ENCODE data around the gene ERBB4. TPM values are rescaled to one million over a fixed set of nuclear protein-coding genes. Genes with fewer than 3 reads are reported as not detected.
A peak's percentile ranks its signal among the peaks of the same experiment; 100 is the strongest.

Gene ERBB4
- polyA plus RNA-seq, 3 donors, result 45.5 to 60.8 (median 47.4) TPM

GRCh38 chr2:211860224-211860623 lies 678.4 kb downstream of the ERBB4 start:
- DNase-seq (ENCODE audit: low read depth in 3 of 3, low spot score in 2 of 3), result no peak

GRCh38 chr2:211854832-211855231 lies 683.8 kb downstream of the ERBB4 start:
- no peak for DNase-seq (ENCODE audit: low read depth in 3 of 3, low spot score in 2 of 3)

GRCh38 chr2:211846714-211847113 lies 691.9 kb downstream of the ERBB4 start:
- no peak for DNase-seq (ENCODE audit: low read depth in 3 of 3, low spot score in 2 of 3)

DNA sequence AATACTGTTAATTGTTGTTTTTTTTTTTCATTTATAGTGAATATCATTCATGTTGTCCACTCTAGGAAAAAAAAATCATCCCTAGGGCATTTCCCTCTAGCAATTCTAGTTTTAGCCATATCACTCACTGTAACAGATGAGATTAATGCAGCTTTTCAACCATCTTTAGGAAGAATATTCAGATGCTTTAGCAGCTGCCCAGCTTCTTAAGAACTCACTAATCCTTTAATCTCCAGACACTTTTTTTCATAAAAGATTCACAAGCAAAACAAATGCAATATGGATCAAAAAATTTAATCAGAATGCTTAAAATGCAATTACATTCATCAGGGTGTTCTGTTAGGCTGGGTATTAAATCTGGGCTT lies 692.6 kb downstream of the ERBB4 start:
- no peak for DNase-seq (ENCODE audit: low read depth in 3 of 3, low spot score in 2 of 3)

GRCh38 chr2:211845338-211846035 lies 693.1 kb downstream of the ERBB4 start:
- no peak for DNase-seq (ENCODE audit: low read depth in 3 of 3, low spot score in 2 of 3)

DNA sequence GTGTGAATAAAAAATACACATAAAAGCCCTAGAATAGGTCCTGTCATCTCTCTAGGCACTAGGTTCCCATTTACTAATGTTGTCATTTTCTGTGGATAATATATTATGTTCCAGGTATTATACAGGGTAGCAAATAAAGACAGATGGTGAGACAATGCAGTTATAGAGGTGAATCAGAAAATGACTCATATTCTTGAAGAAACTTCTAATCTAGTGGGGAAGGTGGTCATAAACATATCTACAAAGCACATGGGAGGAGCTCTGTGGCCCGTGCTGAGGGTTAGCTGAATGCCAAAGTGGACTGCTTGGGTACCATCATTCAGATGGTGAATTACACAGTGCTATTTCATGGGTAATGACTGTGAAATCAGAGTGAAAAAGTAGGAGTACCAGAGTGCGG lies 700.9 kb downstream of the ERBB4 start:
- DNase-seq (ENCODE audit: low read depth in 3 of 3, low spot score in 2 of 3), result no peak

DNA sequence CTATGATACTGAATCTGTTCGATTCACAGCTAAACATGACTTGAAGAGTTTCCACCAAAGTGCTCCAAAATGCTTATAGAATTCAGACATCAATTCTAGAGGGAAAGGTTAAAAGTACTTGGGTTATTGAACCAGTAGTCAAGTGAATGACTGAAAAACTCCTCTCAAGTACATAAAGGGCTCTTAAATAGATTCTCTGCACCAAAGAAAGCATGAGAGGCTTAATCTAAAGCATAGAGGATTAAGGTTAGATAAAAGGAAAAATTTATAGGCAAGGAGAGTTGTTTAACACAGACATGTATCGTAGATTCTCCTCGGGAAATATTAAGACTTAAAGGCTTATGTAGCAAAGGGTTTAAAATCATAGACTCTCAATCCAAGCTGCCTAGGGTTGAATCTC lies 701.4 kb downstream of the ERBB4 start:
- no peak for DNase-seq (ENCODE audit: low read depth in 3 of 3, low spot score in 2 of 3)

DNA sequence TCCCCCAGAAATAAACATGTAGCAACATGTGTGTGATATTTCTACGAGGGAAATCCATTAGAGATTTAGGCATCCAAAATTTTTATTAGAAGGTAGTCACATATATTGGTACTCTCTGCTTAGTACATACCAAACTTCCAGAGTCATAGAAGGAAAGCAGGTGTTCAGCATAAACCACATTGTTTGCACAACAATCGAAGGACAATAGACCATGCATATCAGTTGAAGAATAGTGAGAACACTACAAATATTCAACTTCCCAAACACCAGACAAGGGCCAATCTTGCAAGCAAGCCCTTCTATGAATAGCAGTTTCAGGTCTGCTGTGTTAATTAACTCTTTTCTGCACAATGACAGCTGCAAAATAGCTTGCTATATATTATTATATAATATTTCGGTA lies 702.2 kb downstream of the ERBB4 start:
- no peak for DNase-seq (ENCODE audit: low read depth in 3 of 3, low spot score in 2 of 3)

- no peak for DNase-seq (ENCODE audit: low read depth in 3 of 3, low spot score in 2 of 3)
These were observed 702.9 kb downstream of the ERBB4 start for GRCh38 chr2:211835695-211836094.

DNA sequence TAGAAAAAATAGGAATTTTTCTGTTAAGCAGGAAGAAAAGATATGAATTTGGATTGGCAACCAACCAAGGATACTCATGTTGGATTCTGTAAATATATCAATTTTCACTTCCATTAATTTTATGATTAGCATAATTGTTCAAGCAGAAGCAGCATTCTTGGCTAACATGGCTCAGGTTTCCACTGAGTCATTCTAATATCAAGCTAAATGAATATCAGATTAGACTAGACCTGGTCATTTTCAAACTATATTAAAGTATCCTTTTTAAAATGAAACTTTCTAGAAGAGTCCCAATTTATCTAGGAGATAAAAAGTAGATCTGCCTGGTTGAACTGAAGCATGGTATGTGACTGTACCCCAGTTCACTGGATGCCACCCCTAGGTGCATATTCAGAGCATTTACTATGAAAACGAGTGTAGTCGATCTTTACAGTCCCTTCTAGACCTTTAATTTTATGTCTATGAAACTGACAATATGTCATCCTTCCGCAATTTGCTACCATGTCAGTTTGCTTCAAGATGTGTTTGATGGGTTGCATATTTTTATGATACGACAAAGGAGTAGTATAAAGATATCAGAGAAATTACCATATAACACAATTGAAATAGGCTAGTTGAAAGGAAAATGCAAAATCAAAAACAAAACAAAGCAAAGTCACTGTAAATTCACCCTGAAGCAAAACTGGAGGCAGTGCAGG lies 704.9 kb downstream of the ERBB4 start:
- DNase-seq (ENCODE audit: low read depth in 3 of 3, low spot score in 2 of 3), result no peak

- DNase-seq (ENCODE audit: low read depth in 3 of 3, low spot score in 2 of 3), result no peak
These were observed 708.9 kb downstream of the ERBB4 start for GRCh38 chr2:211829725-211830124.

DNA sequence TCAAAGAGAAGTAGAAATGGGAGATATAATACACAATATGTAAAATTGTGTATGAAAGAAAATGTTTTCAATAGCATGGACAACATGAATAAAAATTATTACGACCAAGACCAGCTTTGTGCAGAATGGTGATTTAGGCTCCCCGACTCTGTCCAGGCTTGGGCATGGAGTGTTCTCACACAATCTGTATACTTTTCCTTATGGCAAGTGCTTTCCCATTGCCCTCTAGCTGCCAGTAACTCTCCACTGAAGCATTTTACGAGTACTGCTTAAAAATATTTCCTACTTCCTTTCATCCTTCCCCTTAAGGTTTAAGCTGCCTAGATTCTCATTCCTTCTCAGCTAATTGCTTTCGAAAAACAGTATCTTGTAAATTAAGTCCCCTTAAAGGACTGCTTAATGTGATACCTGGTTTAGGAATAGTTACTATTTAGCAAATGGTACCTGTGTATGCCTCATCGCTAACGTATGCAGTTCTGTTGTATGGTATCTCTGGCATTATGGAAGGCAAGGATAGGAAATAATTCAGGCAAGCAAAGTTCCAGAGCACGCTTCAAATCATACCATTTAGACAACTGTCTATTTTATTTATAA lies 714.6 kb downstream of the ERBB4 start:
- DNase-seq (ENCODE audit: low read depth in 3 of 3, low spot score in 2 of 3), result no peak

DNA sequence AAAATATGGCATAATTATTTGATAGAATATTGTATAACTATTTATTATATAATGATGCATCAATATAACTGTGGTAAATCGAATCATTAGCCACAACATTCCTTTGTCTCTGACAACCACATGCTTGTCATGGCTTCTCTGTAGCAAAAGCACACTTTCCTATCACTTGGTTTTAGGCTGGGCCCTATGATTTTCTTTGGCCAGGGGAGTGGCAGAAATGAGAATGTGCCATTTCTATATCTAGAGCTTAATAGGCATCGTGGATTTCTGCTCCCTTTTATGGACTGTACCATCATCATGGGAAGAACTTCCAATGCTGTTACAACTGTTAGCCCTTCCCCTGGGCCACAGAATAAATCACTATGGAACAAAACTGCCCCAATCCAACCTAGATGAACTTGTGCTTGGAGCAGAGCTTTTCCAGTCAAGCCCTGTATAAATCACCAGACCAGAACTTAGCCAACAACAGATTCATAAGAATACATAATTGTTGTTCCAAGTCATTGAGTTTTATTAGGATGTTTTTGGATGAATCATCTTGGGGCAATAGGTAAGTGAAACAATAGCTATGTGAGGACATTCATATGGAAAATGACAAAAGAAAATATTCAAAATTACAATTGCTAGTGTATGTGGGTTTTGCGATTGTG lies 715.8 kb downstream of the ERBB4 start:
- DNase-seq (ENCODE audit: low read depth in 3 of 3, low spot score in 2 of 3), result no peak

- no peak for DNase-seq (ENCODE audit: low read depth in 3 of 3, low spot score in 2 of 3)
These were observed 721.8 kb downstream of the ERBB4 start for GRCh38 chr2:211816754-211817153.

DNA sequence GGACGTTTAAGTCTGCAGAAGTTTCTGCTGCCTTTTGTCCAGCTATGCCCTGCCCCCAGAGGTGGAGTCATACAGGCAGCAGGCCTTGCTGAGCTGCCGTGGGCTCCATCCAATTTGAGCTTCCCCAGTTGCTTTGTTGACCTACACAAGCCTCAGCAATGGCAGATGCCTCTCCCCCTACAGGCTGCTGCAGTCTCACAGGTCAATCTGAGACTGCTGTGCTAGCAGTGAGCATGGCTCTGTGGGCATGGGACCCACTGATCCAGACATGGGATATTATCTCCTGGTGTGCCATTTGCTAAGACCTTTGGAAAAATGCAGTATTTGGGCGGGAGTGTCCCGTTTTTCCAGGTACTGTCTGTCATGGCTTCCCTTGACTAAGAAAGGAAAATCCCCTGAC lies 726.0 kb downstream of the ERBB4 start:
- no peak for DNase-seq (ENCODE audit: low read depth in 3 of 3, low spot score in 2 of 3)

GRCh38 chr2:211802666-211803065 lies 735.9 kb downstream of the ERBB4 start:
- DNase-seq (ENCODE audit: low read depth in 3 of 3, low spot score in 2 of 3), result no peak

DNA sequence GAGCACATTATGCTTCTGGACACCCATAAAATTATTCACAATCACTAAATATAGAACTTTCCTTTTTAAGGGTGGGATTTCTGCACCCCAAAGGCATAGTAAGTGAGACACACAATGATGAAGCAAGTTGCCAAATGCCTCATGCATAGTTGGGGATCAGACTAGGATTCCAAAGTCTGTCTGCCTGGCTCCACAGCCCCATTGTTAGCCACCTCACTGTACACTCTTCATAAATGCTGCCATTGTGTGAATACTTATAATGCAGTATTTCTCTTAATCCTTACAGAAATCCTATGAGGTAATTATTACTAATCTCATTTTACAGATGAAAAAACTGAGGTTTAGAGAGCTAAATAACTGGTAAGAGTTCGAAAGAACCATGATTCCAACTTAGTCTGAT lies 738.6 kb downstream of the ERBB4 start:
- no peak for DNase-seq (ENCODE audit: low read depth in 3 of 3, low spot score in 2 of 3)

DNA sequence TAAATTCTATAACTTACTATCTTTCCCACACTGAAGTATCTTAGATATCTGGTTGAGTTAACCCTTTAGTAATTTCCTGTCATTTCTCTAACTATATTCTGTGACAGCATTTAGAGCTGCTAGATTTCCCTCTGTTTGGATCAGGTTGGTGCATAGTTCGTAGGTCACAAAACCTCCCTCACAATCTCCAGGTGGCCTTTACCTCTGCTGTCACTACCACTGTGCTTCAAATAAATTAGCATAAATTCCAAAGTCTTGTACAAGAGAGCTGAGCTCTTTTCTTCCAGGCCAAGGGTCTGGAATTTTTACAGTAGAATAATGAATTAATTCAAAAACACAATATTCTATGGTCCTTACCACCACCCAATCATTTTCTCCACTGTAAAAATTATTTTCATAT lies 739.7 kb downstream of the ERBB4 start:
- DNase-seq (ENCODE audit: low read depth in 3 of 3, low spot score in 2 of 3), result no peak

DNA sequence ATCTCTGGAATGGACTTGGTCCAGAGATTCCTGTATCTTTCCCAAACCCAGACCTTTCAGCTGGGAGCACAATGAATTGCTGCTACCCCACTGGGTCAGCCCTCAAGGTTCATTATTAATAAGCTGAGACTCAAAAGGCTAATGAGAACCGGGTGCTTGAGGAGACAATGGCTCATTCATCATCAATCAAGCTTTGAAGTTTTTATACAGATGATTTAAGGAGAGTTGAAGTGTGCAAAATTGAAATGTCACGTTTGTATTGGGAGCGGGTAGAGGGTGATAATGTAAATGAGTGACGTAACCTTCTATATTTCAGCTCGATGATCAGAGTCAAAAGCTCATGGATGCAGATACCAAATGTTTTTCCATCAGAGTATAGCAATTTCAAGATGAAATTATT lies 744.9 kb downstream of the ERBB4 start:
- DNase-seq (ENCODE audit: low read depth in 3 of 3, low spot score in 2 of 3), result no peak

GRCh38 chr2:211789982-211790381 lies 748.6 kb downstream of the ERBB4 start:
- no peak for DNase-seq (ENCODE audit: low read depth in 3 of 3, low spot score in 2 of 3)

DNA sequence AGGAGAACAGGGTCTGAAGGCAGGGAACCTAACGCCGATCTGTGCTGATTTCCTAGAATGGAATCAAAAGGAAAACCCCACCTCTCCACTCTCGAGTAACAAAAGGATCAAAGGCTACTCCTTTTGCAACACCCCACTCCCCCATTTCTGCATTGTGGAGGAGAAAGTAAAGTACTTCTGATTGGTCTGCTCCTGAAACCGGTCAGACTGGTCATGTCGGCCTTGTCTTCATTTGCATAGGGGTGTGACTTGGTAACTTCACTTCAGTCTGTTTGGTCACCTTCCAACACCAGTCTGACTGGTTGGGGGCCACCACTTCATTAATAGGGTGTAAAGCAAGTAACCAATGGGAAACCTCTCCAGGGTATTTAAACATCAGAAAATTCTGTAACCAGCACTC lies 771.9 kb downstream of the ERBB4 start:
- DNase-seq (ENCODE audit: low read depth in 3 of 3, low spot score in 2 of 3), result peak in 2 of 3 donors; percentile 17 to 24

DNA sequence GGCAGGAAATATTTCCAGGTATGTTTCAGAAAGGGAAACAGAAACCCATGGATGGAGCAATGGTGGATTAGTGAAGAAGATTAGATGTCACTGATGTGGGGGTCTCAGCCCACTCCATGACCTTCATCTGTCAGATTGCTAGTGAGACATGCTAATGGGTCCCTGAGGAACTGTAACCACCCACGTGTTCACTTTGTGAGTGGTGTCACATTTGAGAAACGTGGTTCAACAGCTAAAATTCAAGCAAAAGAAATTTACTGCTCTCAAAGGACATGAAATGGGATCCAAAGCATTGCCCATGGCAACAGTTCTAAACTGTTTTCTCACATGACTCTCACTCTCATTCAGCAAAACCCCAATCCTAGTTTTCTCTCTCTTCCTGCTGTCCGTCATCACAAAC lies 776.1 kb downstream of the ERBB4 start:
- no peak for DNase-seq (ENCODE audit: low read depth in 3 of 3, low spot score in 2 of 3)
